ENCODE results near the gene LSM4. TPM values are rescaled to one million over a fixed set of nuclear protein-coding genes. Genes with fewer than 3 reads are reported as not detected.

The LSM4 gene
- total and polyA plus RNA-seq, 2 of the 13 experiments (the other 11 are each of a cell fraction or from before 2014, with no cell fraction given) = 65.8 to 166 TPM

DNA sequence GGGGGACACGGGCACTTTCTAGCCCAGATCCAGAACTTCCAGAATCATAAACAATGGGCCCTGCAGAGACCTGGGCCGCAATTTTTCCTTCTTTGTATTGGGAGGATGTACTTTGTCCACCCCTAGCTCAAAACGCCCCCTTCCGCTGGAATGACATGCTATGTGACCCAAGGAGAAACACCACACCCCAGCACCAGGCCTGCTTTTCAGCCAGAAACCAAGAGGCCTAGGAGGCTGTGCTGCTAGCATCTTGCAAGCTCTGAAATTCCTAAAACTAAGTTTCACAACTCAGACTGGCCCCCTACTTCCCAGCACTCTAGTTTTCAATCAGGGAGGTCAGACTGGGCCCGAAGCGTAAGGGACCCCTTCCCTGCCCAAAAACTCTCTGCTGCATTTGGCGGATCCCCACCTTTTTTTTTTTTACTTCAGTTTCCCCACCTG lies 538 bp downstream of the LSM4 start (continued):
- TF ChIP-seq, protein P1, sequence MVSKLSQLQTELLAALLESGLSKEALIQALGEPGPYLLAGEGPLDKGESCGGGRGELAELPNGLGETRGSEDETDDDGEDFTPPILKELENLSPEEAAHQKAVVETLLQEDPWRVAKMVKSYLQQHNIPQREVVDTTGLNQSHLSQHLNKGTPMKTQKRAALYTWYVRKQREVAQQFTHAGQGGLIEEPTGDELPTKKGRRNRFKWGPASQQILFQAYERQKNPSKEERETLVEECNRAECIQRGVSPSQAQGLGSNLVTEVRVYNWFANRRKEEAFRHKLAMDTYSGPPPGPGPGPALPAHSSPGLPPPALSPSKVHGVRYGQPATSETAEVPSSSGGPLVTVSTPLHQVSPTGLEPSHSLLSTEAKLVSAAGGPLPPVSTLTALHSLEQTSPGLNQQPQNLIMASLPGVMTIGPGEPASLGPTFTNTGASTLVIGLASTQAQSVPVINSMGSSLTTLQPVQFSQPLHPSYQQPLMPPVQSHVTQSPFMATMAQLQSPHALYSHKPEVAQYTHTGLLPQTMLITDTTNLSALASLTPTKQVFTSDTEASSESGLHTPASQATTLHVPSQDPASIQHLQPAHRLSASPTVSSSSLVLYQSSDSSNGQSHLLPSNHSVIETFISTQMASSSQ (IDR thresholded peaks at IDR 0.05; ENCODE audit: low read depth) = no peak
- TF ChIP-seq, protein P1 (CRISPR knock-in tag; IDR thresholded peaks at IDR 0.05; ENCODE audit: borderline replicate concordance) = no peak
- TF ChIP-seq SETDB1 (CRISPR knock-in tag; IDR thresholded peaks at IDR 0.05; ENCODE audit: borderline replicate concordance) (no peak), THAP11 (CRISPR knock-in tag; IDR thresholded peaks at IDR 0.05) (no peak), POLR2A (IDR thresholded peaks at IDR 0.05; ENCODE audit: insufficient read depth in 1 of 2, low read depth in 2 of 2, low read length in 2 of 2) (no peak; a peak in 1 of 4 replicates), ZNF766 (CRISPR knock-in tag; IDR thresholded peaks at IDR 0.05; ENCODE audit: borderline replicate concordance) (no peak), ZNF607 (CRISPR knock-in tag; IDR thresholded peaks at IDR 0.05; ENCODE audit: borderline replicate concordance) (peak; percentile 62; the same call in 1 of the 2 replicates), SMAD9 (CRISPR knock-in tag; IDR thresholded peaks at IDR 0.05) (no peak), RCOR2 (CRISPR knock-in tag; IDR thresholded peaks at IDR 0.05) (peak; percentile 43; the same call in 1 of the 2 replicates), EEA1 (CRISPR knock-in tag; IDR thresholded peaks at IDR 0.05; ENCODE audit: borderline replicate concordance) (no peak), SMARCE1 (IDR thresholded peaks at IDR 0.05; ENCODE audit: borderline replicate concordance) (no peak), GATA4 (IDR thresholded peaks at IDR 0.05; ENCODE audit: borderline replicate concordance, low read depth) (no peak), HNRNPLL (IDR thresholded peaks at IDR 0.05; ENCODE audit: low read depth, low read length, poor library complexity, severe bottlenecking) (no peak), RFX5 (IDR thresholded peaks at IDR 0.05; ENCODE audit: low read depth, low read length) (no peak), ZNF12 (CRISPR knock-in tag; IDR thresholded peaks at IDR 0.05) (no peak), SRY (CRISPR knock-in tag; IDR thresholded peaks at IDR 0.05) (no peak), ZNF761 (CRISPR knock-in tag; conservative IDR thresholded peaks at IDR 0.05) (no peak)
- TF ChIP-seq, protein P2, sequence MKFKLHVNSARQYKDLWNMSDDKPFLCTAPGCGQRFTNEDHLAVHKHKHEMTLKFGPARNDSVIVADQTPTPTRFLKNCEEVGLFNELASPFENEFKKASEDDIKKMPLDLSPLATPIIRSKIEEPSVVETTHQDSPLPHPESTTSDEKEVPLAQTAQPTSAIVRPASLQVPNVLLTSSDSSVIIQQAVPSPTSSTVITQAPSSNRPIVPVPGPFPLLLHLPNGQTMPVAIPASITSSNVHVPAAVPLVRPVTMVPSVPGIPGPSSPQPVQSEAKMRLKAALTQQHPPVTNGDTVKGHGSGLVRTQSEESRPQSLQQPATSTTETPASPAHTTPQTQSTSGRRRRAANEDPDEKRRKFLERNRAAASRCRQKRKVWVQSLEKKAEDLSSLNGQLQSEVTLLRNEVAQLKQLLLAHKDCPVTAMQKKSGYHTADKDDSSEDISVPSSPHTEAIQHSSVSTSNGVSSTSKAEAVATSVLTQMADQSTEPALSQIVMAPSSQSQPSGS (CRISPR knock-in tag; IDR thresholded peaks at IDR 0.05) = no peak
- TF ChIP-seq, protein P3, sequence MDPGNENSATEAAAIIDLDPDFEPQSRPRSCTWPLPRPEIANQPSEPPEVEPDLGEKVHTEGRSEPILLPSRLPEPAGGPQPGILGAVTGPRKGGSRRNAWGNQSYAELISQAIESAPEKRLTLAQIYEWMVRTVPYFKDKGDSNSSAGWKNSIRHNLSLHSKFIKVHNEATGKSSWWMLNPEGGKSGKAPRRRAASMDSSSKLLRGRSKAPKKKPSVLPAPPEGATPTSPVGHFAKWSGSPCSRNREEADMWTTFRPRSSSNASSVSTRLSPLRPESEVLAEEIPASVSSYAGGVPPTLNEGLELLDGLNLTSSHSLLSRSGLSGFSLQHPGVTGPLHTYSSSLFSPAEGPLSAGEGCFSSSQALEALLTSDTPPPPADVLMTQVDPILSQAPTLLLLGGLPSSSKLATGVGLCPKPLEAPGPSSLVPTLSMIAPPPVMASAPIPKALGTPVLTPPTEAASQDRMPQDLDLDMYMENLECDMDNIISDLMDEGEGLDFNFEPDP (CRISPR knock-in tag; conservative IDR thresholded peaks at IDR 0.05) = no peak
- TF ChIP-seq, protein P4, sequence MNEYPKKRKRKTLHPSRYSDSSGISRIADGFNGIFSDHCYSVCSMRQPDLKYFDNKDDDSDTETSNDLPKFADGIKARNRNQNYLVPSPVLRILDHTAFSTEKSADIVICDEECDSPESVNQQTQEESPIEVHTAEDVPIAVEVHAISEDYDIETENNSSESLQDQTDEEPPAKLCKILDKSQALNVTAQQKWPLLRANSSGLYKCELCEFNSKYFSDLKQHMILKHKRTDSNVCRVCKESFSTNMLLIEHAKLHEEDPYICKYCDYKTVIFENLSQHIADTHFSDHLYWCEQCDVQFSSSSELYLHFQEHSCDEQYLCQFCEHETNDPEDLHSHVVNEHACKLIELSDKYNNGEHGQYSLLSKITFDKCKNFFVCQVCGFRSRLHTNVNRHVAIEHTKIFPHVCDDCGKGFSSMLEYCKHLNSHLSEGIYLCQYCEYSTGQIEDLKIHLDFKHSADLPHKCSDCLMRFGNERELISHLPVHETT (CRISPR knock-in tag; conservative IDR thresholded peaks at IDR 0.05) = no peak
- TF ChIP-seq, protein P5, sequence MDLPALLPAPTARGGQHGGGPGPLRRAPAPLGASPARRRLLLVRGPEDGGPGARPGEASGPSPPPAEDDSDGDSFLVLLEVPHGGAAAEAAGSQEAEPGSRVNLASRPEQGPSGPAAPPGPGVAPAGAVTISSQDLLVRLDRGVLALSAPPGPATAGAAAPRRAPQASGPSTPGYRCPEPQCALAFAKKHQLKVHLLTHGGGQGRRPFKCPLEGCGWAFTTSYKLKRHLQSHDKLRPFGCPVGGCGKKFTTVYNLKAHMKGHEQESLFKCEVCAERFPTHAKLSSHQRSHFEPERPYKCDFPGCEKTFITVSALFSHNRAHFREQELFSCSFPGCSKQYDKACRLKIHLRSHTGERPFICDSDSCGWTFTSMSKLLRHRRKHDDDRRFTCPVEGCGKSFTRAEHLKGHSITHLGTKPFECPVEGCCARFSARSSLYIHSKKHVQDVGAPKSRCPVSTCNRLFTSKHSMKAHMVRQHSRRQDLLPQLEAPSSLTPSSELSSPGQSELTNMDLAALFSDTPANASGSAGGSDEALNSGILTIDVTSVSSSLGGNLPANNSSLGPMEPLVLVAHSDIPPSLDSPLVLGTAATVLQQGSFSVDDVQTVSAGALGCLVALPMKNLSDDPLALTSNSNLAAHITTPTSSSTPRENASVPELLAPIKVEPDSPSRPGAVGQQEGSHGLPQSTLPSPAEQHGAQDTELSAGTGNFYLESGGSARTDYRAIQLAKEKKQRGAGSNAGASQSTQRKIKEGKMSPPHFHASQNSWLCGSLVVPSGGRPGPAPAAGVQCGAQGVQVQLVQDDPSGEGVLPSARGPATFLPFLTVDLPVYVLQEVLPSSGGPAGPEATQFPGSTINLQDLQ (CRISPR knock-in tag; IDR thresholded peaks at IDR 0.05) = no peak
